Measurements from ENCODE around the gene SLC37A1.

Gene SLC37A1

DNA sequence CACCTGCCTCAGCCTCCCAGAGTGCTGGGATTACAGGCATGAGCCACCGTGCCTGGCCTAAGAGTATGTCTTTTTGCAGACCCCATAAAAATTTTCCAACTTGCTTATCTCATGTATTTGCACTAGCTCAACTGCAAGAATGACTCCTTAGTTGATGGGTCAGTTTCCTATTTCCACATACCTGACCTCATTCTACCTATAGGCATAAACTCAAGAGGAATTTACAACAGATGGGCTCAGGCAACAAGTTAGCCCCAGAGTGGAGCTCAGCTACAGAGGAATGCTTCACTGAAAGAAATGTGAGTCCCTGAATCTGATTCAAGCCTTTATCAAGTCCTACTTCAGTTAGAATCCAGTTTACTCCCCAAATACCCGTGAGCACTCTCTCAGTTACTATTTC, 5.3 kb upstream of the SLC37A1 start:
- no peak for DNase-seq

DNA sequence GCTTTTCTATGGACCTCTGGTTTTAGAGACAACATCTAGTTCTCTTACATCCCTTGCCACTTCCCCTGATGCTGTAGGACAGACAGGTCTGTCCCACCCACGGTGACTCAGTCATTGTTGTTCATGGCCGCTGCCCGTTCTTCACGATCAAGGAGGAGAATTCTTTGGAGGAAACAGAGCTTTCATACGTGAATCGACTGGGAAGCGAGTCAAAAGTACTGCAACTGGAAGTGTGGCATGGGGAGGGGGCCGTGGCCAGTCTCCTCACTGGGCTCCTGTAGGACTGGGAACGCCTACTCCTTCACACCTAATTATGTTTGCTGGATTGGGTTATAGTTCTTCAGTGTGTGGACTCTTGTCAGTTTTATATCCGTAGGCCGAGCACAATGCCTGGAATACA, 4.4 kb upstream of the SLC37A1 start:
- no peak for DNase-seq

- no peak for DNase-seq
These were observed 1.2 kb upstream of the SLC37A1 start for GRCh38 chr21:42512346-42513034.

DNA sequence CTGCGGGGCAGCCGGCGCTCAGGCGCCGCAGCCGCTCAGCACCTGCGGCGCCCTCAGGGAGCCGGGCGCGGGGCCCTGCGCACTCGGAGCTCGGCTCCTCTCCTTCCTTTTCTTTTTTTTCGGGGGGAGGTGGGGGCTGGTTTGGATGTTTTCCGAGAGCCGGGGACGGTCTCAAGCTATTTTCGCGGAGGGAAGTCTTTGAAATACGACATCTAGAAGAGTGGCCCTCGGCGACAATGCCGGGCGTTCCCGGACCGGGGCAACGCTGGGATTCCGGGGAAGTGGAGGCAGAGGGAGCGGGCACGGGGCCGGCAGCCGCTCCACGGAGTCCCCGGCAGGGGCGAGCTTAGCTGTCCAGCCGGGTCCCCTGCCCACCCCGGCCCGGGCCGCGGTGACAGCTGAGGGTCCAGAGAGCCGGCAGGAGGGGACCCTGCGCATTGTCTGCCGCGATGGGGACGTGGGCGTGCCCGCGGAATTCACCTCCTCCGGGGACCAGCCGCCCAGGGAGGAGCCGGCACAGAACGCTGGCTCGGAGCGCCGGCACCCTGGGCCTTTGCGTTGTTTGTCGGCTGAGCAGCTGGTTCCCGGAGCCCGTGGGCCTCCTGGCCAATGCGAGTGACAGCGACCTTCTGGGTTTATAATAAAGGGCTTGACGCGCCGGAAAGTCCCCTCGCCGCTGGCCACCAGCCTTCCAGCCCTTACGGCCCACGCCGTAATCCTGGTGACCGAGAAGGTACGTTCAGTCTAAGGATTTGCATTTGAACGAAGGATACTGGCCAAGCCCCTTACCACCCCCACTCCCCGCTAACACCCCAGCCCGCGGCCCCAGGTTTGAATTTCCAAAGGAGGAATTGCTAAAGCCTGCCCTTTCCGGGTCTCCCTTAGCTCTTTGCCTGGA, 582 bp downstream of the SLC37A1 start:
- no peak for DNase-seq

GRCh38 chr21:42514883-42515228, 1.2 kb downstream of the SLC37A1 start:
- DNase-seq, result no peak

DNA sequence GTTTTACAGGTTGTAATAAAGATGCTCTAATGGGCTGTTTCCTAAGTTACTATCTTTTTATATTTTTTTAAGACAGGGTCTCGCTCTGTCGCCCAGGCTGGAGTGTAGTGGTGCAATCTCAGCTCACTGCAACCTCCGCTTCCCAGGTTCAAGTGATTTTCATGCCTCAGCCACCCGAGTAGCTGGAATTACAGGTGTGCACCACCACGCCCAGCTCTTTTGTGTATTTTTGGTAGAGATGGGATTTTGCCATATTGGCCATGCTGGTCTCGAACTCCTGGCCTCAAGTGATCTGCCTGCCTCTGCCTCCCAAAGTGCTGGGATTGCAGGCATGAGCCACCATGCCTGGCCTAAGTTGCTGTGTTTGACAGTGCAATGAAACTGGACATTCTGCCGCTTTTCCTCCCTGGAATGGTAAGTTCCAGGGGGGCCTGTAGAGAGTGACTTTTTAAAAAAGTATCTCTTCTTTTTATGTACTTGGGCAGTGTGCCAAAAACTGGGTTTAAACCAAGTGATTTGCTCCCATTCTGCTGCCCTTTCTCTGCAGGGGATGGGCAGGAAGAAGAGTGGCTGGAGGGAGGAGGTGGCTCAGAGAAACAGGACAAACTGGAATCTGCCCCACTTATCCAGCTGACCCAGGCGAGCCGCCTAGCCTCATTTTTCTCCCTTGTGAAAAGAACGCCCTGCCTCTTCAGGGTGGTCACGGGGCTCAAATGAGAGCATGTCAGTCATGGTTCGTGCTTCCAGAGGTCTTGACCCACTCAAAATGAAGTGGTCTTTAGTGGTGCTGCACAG, 2.3 kb downstream of the SLC37A1 start:
- peak; percentile 52 for DNase-seq

DNA sequence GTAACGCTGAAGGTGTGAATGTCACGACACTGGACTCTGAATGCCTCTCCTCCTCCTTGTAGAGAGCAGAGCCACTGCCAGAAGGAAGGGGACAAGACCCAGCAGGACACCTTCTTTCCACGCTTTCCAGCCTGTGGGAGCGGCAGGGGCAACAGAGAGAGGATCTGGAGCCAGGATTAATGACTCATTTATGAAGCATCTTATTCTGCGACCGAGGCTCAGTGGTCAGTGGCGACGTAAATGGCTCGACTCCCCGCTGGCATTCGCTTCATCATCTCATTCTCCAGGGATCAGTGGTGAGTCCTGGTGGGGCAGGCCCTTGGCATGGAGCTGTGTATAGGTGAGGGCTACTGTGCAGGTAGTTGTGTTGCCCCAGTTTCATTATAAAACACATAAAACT, 4.6 kb downstream of the SLC37A1 start:
- DNase-seq, result peak; percentile 75

DNA sequence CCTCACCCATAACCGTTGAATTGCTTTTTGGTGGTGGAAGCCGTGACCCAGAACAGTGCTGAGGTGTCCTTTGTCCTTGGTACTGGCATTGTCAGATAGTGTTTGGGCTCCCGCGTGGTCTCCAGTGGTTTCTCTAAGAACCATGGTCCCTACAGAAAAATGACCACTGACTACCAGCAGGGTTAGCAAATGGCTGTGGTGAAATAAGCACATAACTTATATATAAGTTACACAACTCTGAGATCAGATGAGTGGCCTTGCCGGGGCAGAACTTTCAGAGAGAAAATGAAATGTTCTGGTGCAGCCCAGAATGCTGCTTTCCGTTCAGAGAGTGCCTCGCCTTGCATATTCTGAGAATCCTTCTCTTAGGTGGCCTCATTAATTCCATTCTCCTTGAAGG, 5.0 kb downstream of the SLC37A1 start:
- no peak for DNase-seq

DNA sequence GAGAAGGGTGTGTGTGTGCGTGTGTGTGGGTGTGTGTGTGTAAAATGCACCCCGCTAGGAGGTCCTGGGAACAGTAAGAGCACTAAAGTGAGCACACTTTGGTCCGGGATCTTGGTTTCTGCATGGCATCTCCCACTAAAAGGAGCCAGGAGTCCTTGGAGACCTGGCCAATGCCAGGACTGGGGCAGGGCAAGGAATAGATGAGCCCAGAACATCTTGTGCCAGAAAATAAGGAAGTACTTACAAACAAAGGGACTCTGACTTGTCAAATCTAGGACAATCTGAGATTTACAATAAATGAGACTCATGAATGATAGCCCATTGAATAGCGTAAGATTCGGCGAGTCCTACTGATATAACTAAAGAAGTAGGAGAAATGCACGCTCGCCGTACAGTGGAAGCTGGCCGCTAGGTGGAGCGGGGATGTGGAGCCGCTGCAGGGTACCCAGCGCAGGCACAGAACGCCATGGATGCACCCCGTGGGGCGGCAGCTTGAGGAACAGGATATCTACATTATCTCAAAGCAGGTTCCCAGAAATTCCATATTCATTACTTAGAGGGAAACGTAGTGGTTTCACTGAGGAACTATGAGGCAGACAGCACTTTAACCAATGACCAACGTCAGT, 7.1 kb downstream of the SLC37A1 start:
- DNase-seq, result no peak

- no peak for DNase-seq
These were observed 7.7 kb downstream of the SLC37A1 start for GRCh38 chr21:42521384-42521783.

- no peak for DNase-seq
These were observed 8.2 kb downstream of the SLC37A1 start for GRCh38 chr21:42521805-42522204.

GRCh38 chr21:42522271-42522670, 8.6 kb downstream of the SLC37A1 start:
- DNase-seq, result no peak

GRCh38 chr21:42522771-42523170, 9.1 kb downstream of the SLC37A1 start:
- DNase-seq, result no peak

DNA sequence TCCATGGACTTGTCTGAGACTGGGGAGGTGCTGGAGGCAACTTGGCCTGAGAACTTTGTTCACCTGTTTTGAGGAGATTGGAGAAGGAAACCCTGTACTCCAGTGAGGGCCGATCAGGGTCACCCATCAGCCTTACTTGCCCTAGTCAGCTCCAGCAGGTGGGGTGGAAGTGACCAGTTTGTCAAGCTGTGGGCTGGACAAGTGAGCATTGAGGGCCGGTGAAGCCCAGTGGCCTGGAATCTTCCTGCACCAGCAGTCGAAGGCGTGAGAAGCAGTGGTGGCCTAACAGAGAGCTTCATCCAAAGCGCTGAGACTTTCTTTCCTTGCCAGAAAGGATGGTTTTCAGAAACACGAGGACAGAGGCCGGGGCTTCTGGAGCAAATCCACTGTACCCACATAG, 9.6 kb downstream of the SLC37A1 start:
- no peak for DNase-seq

GRCh38 chr21:42523941-42524340, 10.3 kb downstream of the SLC37A1 start:
- no peak for DNase-seq

DNA sequence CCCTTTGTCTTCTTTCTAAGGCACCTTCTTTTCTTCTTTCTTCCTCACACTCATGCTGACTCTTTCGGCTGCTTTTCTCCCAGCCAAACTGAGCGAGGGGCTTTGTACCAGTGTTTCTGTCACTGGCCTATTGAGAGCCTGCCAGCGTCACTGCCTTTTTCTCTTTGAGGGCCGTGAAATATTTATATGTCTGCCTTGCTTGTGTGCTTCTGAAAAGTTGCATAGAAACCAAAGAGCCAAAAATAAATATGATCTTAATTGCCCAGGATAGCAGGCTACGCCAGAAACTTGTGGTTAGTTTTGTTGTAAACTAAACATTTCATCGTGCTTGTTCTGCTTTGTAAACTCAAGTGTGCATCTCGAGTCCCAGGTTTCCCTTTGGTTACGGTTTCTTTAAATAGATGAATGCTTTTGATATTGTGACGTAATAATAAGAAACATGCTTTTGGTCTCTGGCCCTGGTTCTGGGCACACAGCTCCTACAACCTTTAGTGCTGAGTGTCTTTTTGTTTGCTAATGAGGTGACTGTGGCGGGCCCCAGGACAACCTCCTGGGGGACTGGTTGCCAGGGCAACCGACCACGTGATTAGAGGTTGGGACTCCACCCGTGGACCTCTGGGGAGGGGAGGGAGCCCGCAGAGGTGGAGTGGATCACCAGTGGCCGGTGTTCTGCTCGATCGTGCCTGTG, 10.8 kb downstream of the SLC37A1 start:
- DNase-seq, result peak; percentile 48

GRCh38 chr21:42525029-42525581, 11.5 kb downstream of the SLC37A1 start:
- DNase-seq, result no peak

- no peak for DNase-seq
These were observed 12.2 kb downstream of the SLC37A1 start for GRCh38 chr21:42525676-42526378.

DNA sequence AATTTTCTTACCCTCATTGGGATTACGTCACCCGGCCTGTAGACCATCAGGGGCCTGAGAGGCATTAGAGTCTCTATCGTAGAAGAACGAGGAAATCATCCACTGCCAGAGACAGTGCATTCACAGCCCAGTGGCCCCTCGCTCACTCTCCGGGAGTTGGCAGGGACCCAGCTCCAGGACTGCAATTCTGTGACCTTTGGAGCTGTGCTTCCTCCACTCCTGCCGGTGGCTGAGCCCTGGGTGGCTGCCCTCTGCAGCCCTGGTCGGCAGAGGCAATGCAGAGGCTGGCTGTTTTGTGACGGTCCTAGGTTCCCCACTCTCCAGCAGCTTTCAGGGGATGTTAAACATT, 12.7 kb downstream of the SLC37A1 start:
- no peak for DNase-seq

GRCh38 chr21:42527127-42527488, 13.5 kb downstream of the SLC37A1 start:
- DNase-seq, result no peak

- DNase-seq, result no peak
These were observed 14.0 kb downstream of the SLC37A1 start for GRCh38 chr21:42527489-42528158.

All from fibroblast of skin of scalp (primary cell).